HEK293T (cell line): ENCODE data around the gene VRK3.

Source experiments
- BHLHE40 ChIP-seq: fragments of 450-650 bp; IDR thresholded peaks from 2 replicates; pipeline ENCODE4 v1.6.1; 2016; ENCODE audit warnings: mild to moderate bottlenecking, moderate library complexity, borderline replicate concordance
- FOXA1 ChIP-seq: fragments of 450-650 bp; IDR thresholded peaks from 2 replicates; pipeline ENCODE4 v1.6.1; 2016; ENCODE audit warnings: mild to moderate bottlenecking
- FOXK2 ChIP-seq: fragments of 450-650 bp; IDR thresholded peaks from 2 replicates; pipeline ENCODE4 v1.6.1; 2016; ENCODE audit warnings: mild to moderate bottlenecking
- SP1 ChIP-seq: fragments of 450-650 bp; IDR thresholded peaks from 2 replicates; pipeline ENCODE4 v1.6.1; 2017
- SUZ12 ChIP-seq: fragments of 450-650 bp; IDR thresholded peaks from 2 replicates; pipeline ENCODE4 v1.6.1; 2016; ENCODE audit warnings: mild to moderate bottlenecking

DNA sequence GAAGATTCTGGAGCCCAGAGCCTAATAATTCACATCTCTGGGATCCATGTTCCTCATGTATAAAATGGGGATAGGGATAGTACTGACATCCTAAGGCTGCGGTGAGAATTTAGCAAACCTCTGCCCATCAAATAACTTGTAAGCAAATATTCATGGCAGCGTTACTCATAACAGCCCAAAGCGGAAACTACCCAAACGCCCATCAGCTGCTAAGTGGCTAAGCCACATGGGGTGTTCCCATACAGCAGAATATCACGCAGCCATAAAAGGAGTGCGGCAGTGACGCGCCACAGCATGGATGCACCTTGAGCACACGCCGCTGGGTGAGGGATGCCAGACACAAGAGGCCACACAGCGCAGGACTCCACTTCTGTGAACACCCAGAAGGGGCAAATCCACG, 19.7 kb downstream of the VRK3 start:
- no peak for TF ChIP-seq FOXA1
- TF ChIP-seq SUZ12 = no peak
- TF ChIP-seq SP1 = no peak
- TF ChIP-seq FOXK2 = no peak
- no peak for TF ChIP-seq BHLHE40
